NCI-H2107 treated with DMSO at 0.1 percent for 48 hours (cell line): ENCODE data around the gene NFAM1.

Experiments used
- DNase-seq: peaks from one replicate; lab custom pipeline; 2025; ENCODE audit not compliant: unreplicated experiment; lab: John Stamatoyannopoulos, UW

Gene NFAM1

GRCh38 chr22:42432020-42432596 lies at the start of gene NFAM1:
Gene NFAM1, minus strand, starts transcription at chr22:42432403. Its CDS starts 46 bp downstream, at chr22:42432357.
- no peak for DNase-seq

- no peak for DNase-seq
Measured at GRCh38 chr22:42475122-42475521, 42.9 kb upstream of the NFAM1 start.

DNA sequence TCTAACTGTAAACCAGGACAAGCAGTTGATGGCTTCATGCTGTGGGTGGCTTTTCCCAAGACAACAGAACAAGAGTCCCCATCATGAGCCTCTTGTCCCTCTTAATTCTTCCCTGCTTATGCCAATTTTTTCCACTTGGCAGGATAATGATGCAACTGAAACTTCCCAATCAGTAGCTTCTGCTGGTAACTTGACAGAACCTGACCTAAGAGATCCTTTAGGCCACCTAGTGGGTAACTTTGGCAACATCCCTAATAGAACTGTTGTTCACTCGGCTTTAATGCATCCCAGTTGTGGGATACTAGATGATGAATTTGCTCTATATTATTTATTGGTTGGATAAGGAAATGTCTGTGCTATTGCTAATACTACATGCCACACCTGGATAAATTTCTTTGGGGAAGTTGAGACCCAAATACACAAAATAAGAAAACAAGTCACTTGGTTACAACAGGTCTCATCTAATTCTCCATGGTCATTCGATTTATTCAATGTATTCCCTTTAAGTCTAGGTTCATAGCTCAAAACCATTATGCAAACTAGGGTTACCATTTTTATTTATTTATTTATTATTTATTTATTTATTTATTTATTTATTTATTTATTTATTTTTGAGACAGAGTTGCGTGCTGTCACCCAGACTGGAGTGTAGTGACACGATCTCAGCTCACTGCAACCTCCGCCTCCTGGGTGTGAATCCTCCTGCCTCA lies 41.4 kb upstream of the NFAM1 start:
- DNase-seq = peak; percentile 36

- no peak for DNase-seq
Measured at GRCh38 chr22:42472671-42473070, 40.5 kb upstream of the NFAM1 start.

GRCh38 chr22:42471441-42471840 lies 39.2 kb upstream of the NFAM1 start:
- no peak for DNase-seq

GRCh38 chr22:42470366-42471082 lies 38.3 kb upstream of the NFAM1 start:
- no peak for DNase-seq

- no peak for DNase-seq
Measured at GRCh38 chr22:42468841-42469240, 36.6 kb upstream of the NFAM1 start.

- peak; percentile 76 for DNase-seq
Measured at GRCh38 chr22:42462016-42462415, 29.8 kb upstream of the NFAM1 start.

GRCh38 chr22:42461511-42461910 lies 29.3 kb upstream of the NFAM1 start:
- DNase-seq = peak; percentile 76

- no peak for DNase-seq
Measured at GRCh38 chr22:42459287-42460063, 27.3 kb upstream of the NFAM1 start.

DNA sequence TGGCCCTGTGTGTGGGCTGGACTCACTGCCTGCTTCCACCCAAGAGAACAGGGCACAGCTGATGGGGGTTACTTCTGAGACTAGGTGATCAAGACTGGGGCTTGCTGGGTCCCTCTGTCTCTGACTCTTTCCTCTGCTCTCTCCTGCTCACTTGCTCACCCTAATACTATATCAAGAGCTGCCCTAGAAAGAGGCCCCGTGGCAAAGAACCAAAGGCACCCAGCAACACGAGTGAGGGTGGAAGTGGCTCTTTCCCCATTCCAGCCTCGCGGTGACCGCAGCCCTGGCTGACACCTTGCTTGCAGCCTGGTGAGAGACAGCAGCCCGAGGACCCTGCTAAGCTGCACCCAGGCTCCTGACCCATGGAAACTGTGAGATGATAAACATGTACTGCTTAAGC lies 20.7 kb upstream of the NFAM1 start:
- no peak for DNase-seq

DNA sequence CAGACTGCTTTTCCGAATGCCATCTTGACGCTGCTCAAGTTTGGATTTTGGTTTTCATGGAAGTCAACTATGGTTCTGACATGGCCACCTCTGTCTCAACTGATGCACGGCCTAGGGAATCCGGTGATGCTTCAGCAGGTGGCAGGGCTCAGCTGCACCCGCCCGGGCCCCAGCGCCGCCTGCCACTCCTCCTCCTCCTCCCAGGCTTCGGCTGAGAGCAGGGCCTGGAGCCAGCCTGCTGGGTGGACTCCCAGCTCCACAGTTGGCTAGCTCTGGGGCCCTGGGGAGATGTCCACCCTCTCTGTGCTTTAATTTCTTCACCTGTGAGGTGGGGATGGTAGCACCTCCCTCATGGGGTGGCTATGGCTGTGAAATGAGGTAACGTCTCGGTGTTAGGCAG lies 20.3 kb upstream of the NFAM1 start:
- no peak for DNase-seq

DNA sequence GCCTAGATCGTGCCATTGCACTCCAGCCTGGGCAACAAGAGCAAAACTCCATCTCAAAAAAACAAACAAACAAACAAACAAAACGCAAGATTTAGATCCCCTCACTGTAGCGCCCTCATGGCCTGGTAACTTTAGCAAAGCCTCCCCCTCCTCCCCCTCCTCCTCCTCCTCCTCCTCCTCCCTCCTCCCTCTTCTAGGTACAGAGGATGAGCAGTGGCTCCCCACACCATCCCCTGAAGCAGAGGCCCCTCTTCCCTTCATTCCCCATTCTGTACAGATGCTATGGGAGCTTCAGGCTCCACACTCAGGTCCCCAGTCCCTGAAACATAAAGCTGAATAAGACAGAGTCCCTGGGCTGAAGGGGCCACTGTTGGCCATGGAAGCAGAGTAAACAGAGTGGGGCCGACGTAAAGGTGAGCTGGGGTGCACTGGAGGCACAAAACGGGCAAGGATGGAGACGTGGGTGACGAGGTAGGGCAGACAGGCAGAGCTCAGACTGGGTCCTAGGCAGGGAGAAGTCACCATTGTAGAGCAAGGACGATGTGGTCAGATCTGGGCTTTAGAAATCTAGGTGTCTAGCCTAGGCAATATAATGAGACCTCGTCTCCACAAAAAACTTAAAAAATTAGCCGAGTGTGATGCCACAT lies 19.4 kb upstream of the NFAM1 start:
- DNase-seq = no peak

DNA sequence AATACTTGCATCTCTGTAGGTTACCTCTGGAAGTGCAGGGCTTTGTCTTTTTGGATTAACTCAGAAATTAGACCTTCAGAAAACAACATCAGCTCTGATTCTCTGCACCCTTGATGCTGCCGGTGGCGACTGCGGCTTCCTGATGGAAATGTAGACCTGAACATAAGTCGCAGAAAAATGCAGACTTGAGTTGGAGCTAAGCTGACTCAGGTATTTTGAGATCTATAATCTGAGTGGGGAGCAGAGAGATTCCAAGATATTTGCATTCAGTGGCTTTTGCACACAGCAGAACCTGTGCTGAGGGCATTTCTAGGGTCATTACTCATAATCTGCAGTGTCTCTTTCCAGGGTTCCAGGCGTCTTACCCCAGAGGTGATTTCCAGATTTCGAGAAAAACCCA lies 18.7 kb upstream of the NFAM1 start:
- DNase-seq = no peak

GRCh38 chr22:42446151-42446550 lies 13.9 kb upstream of the NFAM1 start:
- no peak for DNase-seq

DNA sequence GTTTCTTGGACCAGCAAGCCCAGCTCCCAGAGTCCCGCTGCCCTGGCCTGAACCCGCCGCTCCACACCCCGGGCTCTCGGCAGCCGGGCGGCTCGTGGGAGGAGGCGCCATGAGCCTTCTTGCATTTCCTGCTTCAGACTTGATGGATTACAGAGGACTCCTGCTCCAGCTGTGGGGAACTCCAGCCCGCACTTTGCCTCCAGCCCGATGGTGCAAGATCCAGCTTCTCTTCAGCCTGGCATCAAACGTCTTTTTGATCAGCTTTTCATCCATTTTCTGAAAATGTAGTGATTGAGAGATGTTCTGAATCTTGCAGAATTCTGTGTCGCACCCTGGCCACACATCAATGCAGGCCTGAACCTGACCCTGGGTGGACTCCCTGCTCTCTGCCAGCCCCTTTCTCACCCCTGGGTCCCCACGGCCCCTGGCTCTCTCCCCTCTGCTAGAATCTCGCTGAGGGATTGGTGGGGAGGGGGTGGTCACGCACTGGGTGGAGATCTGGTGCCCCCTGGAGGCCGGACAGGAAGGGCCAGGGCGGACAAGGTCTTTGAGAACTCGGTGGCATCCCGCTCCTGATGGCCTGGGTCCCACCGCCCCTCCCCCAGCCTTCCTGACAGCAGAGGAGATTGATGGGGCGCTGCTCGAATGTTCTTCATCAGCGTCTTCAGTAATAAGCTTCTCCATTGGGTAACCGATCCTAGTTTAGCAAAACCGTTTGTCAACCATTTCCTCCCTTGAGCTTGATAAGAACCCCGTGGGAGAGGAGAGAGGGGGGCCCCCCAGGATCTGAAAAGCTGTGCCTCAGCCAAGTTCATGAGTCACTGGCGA lies 12.1 kb upstream of the NFAM1 start:
- peak; percentile 32 for DNase-seq

DNA sequence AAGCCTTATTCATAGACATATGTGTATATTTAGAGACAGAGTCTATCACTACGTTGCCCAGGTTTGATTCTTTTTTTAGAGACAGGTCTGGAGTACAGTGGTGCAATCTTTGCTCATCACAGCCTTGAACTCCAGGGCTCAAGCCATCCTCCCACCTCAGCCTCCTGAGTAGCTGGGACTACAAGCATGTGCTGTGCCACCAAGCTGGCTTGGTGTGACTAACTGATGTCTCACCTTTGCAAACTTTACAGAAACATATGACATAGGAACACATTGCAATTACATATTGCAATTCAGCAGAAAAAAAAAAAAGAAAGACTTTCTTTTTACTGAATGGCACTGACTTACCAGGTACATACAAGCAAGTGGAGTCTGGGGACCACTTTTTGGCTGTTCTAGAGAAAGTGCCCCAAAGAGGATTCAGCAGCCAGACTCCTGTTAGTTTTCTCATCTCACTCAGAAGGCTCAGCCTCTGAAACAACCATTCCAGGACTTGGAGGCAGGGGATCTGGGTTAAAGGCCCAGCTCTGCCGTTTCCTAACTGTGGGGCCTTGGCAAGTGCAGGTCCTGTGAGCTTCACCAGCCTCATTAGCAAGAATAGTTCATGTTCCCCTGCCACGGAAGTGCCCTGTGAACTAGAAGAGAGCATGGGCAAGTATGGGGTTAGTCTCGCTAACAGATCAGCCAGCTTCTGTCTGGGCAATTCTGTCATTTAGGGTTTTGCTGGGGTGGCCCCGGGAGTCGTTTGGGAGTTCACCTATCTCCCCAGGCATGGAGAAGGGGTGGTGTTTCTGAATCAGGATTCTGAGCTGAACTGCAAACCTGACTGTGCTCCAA lies 11.3 kb upstream of the NFAM1 start:
- no peak for DNase-seq

DNA sequence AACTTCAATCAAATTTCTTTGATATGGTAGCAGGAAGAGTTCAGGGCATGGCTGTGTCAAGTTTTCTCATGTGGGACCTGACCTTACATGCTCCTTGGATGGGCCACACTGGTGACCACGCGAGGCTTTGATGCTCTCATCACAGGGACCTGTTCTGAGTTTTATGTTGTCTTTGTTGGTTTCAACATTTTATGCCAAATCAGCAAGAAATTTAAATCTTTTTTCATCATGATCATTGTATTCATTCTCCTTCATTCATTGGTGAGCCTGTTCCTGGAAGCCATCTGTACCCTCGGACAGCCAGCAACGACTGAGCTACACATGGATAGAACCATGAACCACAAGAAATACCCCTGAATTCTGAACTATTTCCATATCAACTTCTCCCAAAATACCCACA lies 10.5 kb upstream of the NFAM1 start:
- no peak for DNase-seq

GRCh38 chr22:42440728-42441127 lies 8.5 kb upstream of the NFAM1 start:
- DNase-seq = no peak
